Measurements from ENCODE around the gene ARHGAP22. TPM values are rescaled to one million over a fixed set of nuclear protein-coding genes. Genes with fewer than 3 reads are reported as not detected.

ARHGAP22 gene
- total and polyA plus RNA-seq, 4 donors, result 0.23 to 2.3 (median 0.54) TPM

DNA sequence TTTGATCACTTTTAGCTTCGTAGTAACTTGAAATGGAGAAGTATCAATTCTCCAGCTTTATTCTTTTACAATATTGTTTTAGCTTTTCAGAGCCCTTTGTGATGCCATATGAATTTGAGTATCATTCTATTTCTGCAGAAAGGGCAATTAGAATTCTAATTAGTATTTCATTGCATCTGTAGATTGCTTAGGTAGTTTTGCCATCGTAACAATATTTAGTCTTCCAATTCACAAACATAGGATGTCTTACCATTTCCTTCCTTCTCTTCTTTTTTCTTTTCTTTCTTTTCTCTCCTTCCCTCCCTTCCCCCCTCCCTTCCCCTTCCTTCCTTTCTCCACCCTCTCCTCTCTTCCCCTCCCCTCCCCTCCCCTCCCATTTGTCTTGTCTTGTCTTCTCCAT, 193.4 kb downstream of the ARHGAP22 start:
- no peaks in the 10 kb centered on the region for H3K27me3 ChIP-seq (ENCODE audit: control insufficient read depth in 4 of 4, insufficient read depth in 4 of 4, low read length in 3 of 4)
- peaks cover 0 to 6% (median 1%) of the 10 kb centered on the region in 4 donors for H3K9me3 ChIP-seq (ENCODE audit: control insufficient read depth in 4 of 4, low read length in 3 of 4)
- WGBS, result 98% methylated on average over 2 of the region's 2 CpGs
- H3K27ac ChIP-seq (ENCODE audit: low read depth in 1 of 2, low read length in 2 of 2), result no peak overlapping the region
- H3K4me1 ChIP-seq (ENCODE audit: control insufficient read depth in 4 of 4, insufficient read depth in 4 of 4, low read length in 3 of 4), result no peaks in the 10 kb centered on the region
- no peak for TF ChIP-seq GABPA (IDR thresholded peaks at IDR 0.05 in 1 of 2, conservative IDR thresholded peaks at IDR 0.05 in 1 of 2)
- TF ChIP-seq YY1 (IDR thresholded peaks at IDR 0.05), result no peak
- no peak for TF ChIP-seq JUND (IDR thresholded peaks at IDR 0.05)
- TF ChIP-seq, protein P1, sequence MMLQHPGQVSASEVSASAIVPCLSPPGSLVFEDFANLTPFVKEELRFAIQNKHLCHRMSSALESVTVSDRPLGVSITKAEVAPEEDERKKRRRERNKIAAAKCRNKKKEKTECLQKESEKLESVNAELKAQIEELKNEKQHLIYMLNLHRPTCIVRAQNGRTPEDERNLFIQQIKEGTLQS (IDR thresholded peaks at IDR 0.05), result no peak
- TF ChIP-seq RXRA (IDR thresholded peaks at IDR 0.05), result no peak
- no peak for DNase-seq (ENCODE audit: low spot score)
- H3K36me3 ChIP-seq (ENCODE audit: control insufficient read depth in 4 of 4, insufficient read depth in 3 of 4, low read depth in 1 of 4, low read length in 3 of 4), result peaks cover 0 to 19% (median 14%) of the 10 kb centered on the region in 4 donors
- no peak overlapping the region for H3K4me3 ChIP-seq (ENCODE audit: low read depth in 1 of 3, low read length in 3 of 3)
- no peak overlapping the region for H3K9ac ChIP-seq (ENCODE audit: low read depth in 1 of 2, low read length in 2 of 2)

DNA sequence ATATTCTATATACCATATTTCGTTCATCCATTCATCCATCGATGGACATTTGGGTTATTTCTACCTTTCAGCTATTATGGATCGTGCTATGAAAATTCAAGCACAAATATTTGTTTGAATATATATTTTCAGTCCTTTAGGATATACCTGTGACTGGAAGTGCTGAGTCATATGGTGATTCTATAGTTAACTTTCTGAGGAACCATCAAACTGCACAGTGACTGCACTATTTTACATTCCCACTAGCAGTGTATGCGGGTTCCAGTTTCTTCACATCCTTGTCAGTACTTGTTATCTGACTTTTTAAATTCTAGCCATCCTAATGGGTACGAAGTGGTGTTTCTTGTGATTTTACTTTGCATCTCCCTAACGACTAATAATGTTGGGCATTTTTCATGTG, 194.4 kb downstream of the ARHGAP22 start:
- TF ChIP-seq REST (IDR thresholded peaks at IDR 0.05), result no peak
- TF ChIP-seq, protein P2, sequence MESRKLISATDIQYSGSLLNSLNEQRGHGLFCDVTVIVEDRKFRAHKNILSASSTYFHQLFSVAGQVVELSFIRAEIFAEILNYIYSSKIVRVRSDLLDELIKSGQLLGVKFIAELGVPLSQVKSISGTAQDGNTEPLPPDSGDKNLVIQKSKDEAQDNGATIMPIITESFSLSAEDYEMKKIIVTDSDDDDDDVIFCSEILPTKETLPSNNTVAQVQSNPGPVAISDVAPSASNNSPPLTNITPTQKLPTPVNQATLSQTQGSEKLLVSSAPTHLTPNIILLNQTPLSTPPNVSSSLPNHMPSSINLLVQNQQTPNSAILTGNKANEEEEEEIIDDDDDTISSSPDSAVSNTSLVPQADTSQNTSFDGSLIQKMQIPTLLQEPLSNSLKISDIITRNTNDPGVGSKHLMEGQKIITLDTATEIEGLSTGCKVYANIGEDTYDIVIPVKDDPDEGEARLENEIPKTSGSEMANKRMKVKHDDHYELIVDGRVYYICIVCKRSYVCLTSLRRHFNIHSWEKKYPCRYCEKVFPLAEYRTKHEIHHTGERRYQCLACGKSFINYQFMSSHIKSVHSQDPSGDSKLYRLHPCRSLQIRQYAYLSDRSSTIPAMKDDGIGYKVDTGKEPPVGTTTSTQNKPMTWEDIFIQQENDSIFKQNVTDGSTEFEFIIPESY (IDR thresholded peaks at IDR 0.05), result no peak
- Histone ChIP-seq H3K27me3 (ENCODE audit: control insufficient read depth in 4 of 4, insufficient read depth in 4 of 4, low read length in 3 of 4) (no peaks in the 10 kb centered on the region), H3K4me1 (ENCODE audit: control insufficient read depth in 4 of 4, insufficient read depth in 4 of 4, low read length in 3 of 4) (no peaks in the 10 kb centered on the region), H3K27ac (ENCODE audit: low read depth in 1 of 2, low read length in 2 of 2) (no peak overlapping the region), H3K36me3 (ENCODE audit: control insufficient read depth in 4 of 4, insufficient read depth in 3 of 4, low read depth in 1 of 4, low read length in 3 of 4) (peaks cover 0 to 19% (median 15%) of the 10 kb centered on the region in 4 donors), H3K4me3 (ENCODE audit: low read depth in 1 of 3, low read length in 3 of 3) (no peak overlapping the region), H3K9me3 (ENCODE audit: control insufficient read depth in 4 of 4, low read length in 3 of 4) (peaks cover 0 to 6% (median 1%) of the 10 kb centered on the region in 4 donors), H3K9ac (ENCODE audit: low read depth in 1 of 2, low read length in 2 of 2) (no peak overlapping the region)
- DNase-seq (ENCODE audit: low spot score), result no peak
- WGBS, result 98% methylated on average over 6 of the region's 6 CpGs

- Histone ChIP-seq H3K9me3 (ENCODE audit: control insufficient read depth in 4 of 4, low read length in 3 of 4) (no peaks in the 10 kb centered on the region), H3K9ac (ENCODE audit: low read depth in 1 of 2, low read length in 2 of 2) (no peak overlapping the region), H3K4me1 (ENCODE audit: control insufficient read depth in 4 of 4, insufficient read depth in 4 of 4, low read length in 3 of 4) (no peaks in the 10 kb centered on the region), H3K36me3 (ENCODE audit: control insufficient read depth in 4 of 4, insufficient read depth in 3 of 4, low read depth in 1 of 4, low read length in 3 of 4) (peaks cover 0 to 12% (median 8%) of the 10 kb centered on the region in 4 donors), H3K27ac (ENCODE audit: low read depth in 1 of 2, low read length in 2 of 2) (no peak overlapping the region), H3K27me3 (ENCODE audit: control insufficient read depth in 4 of 4, insufficient read depth in 4 of 4, low read length in 3 of 4) (no peaks in the 10 kb centered on the region), H3K4me3 (ENCODE audit: low read depth in 1 of 3, low read length in 3 of 3) (no peak overlapping the region)
- DNase-seq (ENCODE audit: low spot score), result no peak
- WGBS, result 97% methylated on average over 4 of the region's 4 CpGs
- TF ChIP-seq NR2F2 (IDR thresholded peaks at IDR 0.05), result no peak
- TF ChIP-seq RAD21 (IDR thresholded peaks at IDR 0.05), result no peak
- no peak for TF ChIP-seq GABPA (IDR thresholded peaks at IDR 0.05 in 1 of 2, conservative IDR thresholded peaks at IDR 0.05 in 1 of 2)
- TF ChIP-seq, protein P1 (IDR thresholded peaks at IDR 0.05), result no peak
- TF ChIP-seq, protein P2 (IDR thresholded peaks at IDR 0.05), result no peak
- TF ChIP-seq HNF4G (IDR thresholded peaks at IDR 0.05), result no peak
- TF ChIP-seq HNF4A (conservative IDR thresholded peaks at IDR 0.05), result no peak
- no peak for TF ChIP-seq MAX (IDR thresholded peaks at IDR 0.05)
- TF ChIP-seq TAF1 (conservative IDR thresholded peaks at IDR 0.05), result no peak
- TF ChIP-seq RXRA (IDR thresholded peaks at IDR 0.05), result no peak
Observed at GRCh38 chr10:48406658-48407057, 198.2 kb downstream of the ARHGAP22 start.
